ENCODE data around the gene SASH1.

GRCh38 chr6:148455674-148456558 is 113.3 kb downstream of the SASH1 start:
- TF ChIP-seq, protein P1, sequence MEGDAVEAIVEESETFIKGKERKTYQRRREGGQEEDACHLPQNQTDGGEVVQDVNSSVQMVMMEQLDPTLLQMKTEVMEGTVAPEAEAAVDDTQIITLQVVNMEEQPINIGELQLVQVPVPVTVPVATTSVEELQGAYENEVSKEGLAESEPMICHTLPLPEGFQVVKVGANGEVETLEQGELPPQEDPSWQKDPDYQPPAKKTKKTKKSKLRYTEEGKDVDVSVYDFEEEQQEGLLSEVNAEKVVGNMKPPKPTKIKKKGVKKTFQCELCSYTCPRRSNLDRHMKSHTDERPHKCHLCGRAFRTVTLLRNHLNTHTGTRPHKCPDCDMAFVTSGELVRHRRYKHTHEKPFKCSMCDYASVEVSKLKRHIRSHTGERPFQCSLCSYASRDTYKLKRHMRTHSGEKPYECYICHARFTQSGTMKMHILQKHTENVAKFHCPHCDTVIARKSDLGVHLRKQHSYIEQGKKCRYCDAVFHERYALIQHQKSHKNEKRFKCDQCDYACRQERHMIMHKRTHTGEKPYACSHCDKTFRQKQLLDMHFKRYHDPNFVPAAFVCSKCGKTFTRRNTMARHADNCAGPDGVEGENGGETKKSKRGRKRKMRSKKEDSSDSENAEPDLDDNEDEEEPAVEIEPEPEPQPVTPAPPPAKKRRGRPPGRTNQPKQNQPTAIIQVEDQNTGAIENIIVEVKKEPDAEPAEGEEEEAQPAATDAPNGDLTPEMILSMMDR (IDR thresholded peaks at IDR 0.05), result no peak
- TF ChIP-seq POLR2A (IDR thresholded peaks at IDR 0.05), result no peak
